ENCODE results near the gene PHPT1. TPM values are rescaled to one million over a fixed set of nuclear protein-coding genes. Genes with fewer than 3 reads are reported as not detected.
"Not testable (repeated sequence)": the region's sequence is repeated elsewhere in the genome, so short reads cannot be mapped to it uniquely, and the experiment has no call there.

PHPT1 gene
- total RNA-seq, 2 donors from 2014 or later = 71.5 to 108 TPM

- H3K4me1 Mint-ChIP-seq (ENCODE audit: low read depth in 2 of 2) = peaks cover 14 to 15% of the 10 kb centered on the region in 2 donors
- ATAC-seq (no peak), DNase-seq (ENCODE audit: low spot score) (no peak)
- H3K36me3 Mint-ChIP-seq = peaks cover 4% of the 10 kb centered on the region
- H3K9me3 Mint-ChIP-seq = no peaks in the 10 kb centered on the region
- no peak overlapping the region for H3K4me3 Mint-ChIP-seq
- H3K27ac Mint-ChIP-seq = peak overlapping the region; percentile 63 to 79
- no peaks in the 10 kb centered on the region for H3K27me3 Mint-ChIP-seq
Observed at GRCh38 chr9:136862849-136863622, 13.8 kb downstream of the PHPT1 start.

DNA sequence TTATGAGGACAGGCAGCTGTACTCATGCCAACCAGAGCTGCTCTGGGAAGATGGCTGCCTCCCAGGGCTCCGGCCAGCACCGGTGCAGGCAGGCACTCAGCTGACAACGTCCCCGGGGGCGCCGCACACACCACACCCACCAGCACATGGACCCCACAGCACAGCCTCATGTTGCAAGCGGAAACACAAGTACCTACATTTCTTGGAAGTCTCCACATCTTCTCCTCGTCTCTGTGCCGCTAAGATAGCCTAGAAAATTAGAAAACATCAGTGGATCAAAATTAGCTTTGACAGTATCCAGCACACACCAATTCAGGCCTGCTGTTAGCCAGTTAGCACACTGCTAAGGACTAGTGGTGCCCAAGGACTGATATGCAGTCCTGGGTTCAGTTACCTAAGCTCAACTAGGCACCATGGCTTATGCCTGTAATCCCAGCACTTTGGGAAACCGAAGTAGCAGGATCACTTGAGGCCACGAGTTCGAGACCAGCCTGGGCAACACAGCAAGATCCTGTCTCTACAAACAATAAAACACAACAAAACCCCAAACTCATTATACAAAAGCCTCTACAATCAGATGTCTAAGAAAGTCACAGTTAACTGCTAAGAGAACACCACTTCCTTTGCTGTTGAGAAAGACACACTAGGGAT, 14.5 kb downstream of the PHPT1 start:
- Mint-ChIP-seq H3K27me3 (no peaks in the 10 kb centered on the region), H3K27ac (peak overlapping the region; percentile 63 to 79), H3K9me3 (no peaks in the 10 kb centered on the region), H3K4me3 (peak overlapping the region; percentile 72), H3K4me1 (ENCODE audit: low read depth in 2 of 2) (peaks cover 14 to 15% of the 10 kb centered on the region in 2 donors), H3K36me3 (peaks cover 4% of the 10 kb centered on the region)
- DNase-seq (ENCODE audit: low spot score) = no peak
- no peak for ATAC-seq

GRCh38 chr9:136865041-136865767, 16.0 kb downstream of the PHPT1 start:
- Mint-ChIP-seq H3K9me3 (no peaks in the 10 kb centered on the region), H3K27ac (peak overlapping the region; percentile 83 to 94), H3K36me3 (peaks cover 4% of the 10 kb centered on the region), H3K27me3 (no peaks in the 10 kb centered on the region), H3K4me3 (peak overlapping the region; percentile 92), H3K4me1 (ENCODE audit: low read depth in 2 of 2) (peaks cover 14 to 15% of the 10 kb centered on the region in 2 donors)
- DNase-seq (ENCODE audit: low spot score) = no peak
- ATAC-seq = no peak

DNA sequence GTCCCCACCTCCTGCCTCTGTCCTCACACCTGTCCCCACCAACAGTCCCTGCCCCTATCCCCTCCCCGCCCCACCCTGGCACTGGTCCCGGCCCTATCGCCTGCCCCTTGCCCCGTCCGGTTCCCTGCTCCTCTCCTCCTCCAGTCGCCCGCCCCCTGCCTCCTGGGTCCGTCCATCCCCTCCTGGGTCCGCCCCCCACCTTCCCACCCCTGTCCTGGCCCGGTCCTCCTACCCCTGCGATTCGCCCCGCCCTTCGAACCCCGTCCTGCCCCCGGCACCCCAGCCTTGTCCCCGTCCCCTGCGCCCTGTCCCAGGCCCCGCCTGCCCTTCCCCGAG, 16.5 kb downstream of the PHPT1 start:
- H3K27me3 Mint-ChIP-seq = no peaks in the 10 kb centered on the region
- ATAC-seq (peak in 1 of 2 donors; percentile 39), DNase-seq (ENCODE audit: low spot score) (no peak)
- no peaks in the 10 kb centered on the region for H3K9me3 Mint-ChIP-seq
- H3K4me3 Mint-ChIP-seq = peak overlapping the region; percentile 92
- peaks cover 4% of the 10 kb centered on the region for H3K36me3 Mint-ChIP-seq
- peaks cover 14 to 15% of the 10 kb centered on the region in 2 donors for H3K4me1 Mint-ChIP-seq (ENCODE audit: low read depth in 2 of 2)
- H3K27ac Mint-ChIP-seq = peak overlapping the region; percentile 83 to 94

GRCh38 chr9:136866898-136867421, 17.8 kb downstream of the PHPT1 start:
- peaks cover 14 to 15% of the 10 kb centered on the region in 2 donors for H3K4me1 Mint-ChIP-seq (ENCODE audit: low read depth in 2 of 2)
- peak overlapping the region; percentile 47 for H3K4me3 Mint-ChIP-seq
- H3K27ac Mint-ChIP-seq = peak overlapping the region; percentile 83 to 94
- not testable (repeated sequence) for H3K27me3 Mint-ChIP-seq; ATAC-seq; H3K36me3 Mint-ChIP-seq; DNase-seq (ENCODE audit: low spot score); H3K9me3 Mint-ChIP-seq

DNA sequence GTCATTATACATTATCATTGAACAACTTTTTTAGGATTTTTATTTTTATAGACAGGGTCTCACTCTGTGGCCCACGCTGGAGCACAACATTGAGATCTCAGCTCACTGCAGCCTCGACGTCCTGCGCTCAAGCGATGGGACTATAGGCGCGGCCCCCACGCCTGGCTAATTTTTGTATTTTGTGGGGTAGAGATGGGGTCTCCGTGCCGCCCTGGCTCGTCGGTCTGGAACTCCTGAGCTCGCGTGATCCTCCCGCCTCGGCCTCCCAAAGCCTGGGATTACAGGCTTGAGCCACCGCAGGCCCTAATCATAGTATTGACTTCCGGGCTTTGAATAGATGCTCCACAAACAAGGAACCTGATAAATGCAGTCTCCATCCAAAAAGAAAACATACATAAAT, 18.3 kb downstream of the PHPT1 start:
- Mint-ChIP-seq H3K36me3 (peaks cover 4% of the 10 kb centered on the region), H3K27me3 (no peaks in the 10 kb centered on the region), H3K4me1 (ENCODE audit: low read depth in 2 of 2) (peaks cover 14 to 15% of the 10 kb centered on the region in 2 donors), H3K27ac (no peak overlapping the region), H3K4me3 (peak overlapping the region; percentile 36), H3K9me3 (no peaks in the 10 kb centered on the region)
- ATAC-seq = no peak
- DNase-seq (ENCODE audit: low spot score) = no peak

GRCh38 chr9:136867917-136868316, 18.7 kb downstream of the PHPT1 start:
- Mint-ChIP-seq H3K27ac (peak overlapping the region in 1 of 2 donors; percentile 57), H3K9me3 (no peaks in the 10 kb centered on the region), H3K27me3 (no peaks in the 10 kb centered on the region), H3K4me3 (peak overlapping the region; percentile 36), H3K4me1 (ENCODE audit: low read depth in 2 of 2) (peaks cover 14 to 15% of the 10 kb centered on the region in 2 donors), H3K36me3 (peaks cover 4% of the 10 kb centered on the region)
- ATAC-seq (no peak), DNase-seq (ENCODE audit: low spot score) (no peak)

- DNase-seq (ENCODE audit: low spot score) (no peak), ATAC-seq (no peak)
- peaks cover 12 to 13% of the 10 kb centered on the region in 2 donors for H3K4me1 Mint-ChIP-seq (ENCODE audit: low read depth in 2 of 2)
- H3K27me3 Mint-ChIP-seq = no peaks in the 10 kb centered on the region
- H3K36me3 Mint-ChIP-seq = peaks cover 4% of the 10 kb centered on the region
- H3K4me3 Mint-ChIP-seq = peak overlapping the region; percentile 30
- peak overlapping the region in 1 of 2 donors; percentile 57 for H3K27ac Mint-ChIP-seq
- no peaks in the 10 kb centered on the region for H3K9me3 Mint-ChIP-seq
Observed at GRCh38 chr9:136868644-136869043, 19.4 kb downstream of the PHPT1 start.

DNA sequence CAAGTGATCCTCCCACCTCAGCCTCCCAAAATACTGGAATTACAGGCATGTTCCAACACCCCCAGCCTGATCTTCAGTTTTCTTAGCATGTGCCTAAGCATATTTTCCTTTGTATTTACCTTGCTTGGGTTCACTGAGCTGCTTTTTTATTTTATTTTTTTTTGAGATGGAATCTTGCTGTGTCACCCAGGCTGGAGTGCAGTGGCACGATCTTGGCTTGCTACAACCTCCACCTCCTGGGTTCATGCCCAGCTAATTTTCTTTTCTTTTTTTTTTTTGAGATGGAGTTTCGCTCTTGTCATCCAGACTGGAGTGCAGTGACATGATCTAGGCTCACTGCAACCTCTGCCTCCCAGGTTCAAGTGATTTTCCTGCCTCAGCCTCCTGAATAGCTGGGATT, 20.4 kb downstream of the PHPT1 start:
- DNase-seq (ENCODE audit: low spot score); H3K27me3 Mint-ChIP-seq; H3K9me3 Mint-ChIP-seq; H3K4me1 Mint-ChIP-seq (ENCODE audit: low read depth in 2 of 2); ATAC-seq; H3K36me3 Mint-ChIP-seq; H3K4me3 Mint-ChIP-seq: not testable (repeated sequence)
- H3K27ac Mint-ChIP-seq = peak overlapping the region in 1 of 2 donors; percentile 35

DNA sequence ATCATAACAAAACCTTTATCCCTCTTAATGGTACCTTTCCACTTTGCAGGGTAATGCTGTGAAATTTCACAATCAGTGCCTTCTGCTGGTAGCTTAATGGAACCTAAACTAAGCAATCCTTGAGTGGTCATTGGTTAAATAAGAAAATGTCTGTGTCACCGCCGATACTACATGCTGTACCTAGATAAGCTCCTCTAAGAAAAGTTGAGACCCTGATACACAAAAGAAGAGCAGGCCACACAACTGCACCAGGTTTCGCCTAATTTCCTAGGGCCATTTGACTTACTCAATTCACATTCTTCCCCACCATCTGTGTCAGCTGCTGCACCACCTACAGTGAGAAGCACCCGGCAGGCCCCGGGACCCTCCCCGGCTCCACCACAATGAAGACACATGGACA, 25.9 kb downstream of the PHPT1 start:
- no peaks in the 10 kb centered on the region for H3K27me3 Mint-ChIP-seq
- H3K36me3 Mint-ChIP-seq = no peaks in the 10 kb centered on the region
- no peak for ATAC-seq
- no peaks in the 10 kb centered on the region for H3K9me3 Mint-ChIP-seq
- H3K4me1 Mint-ChIP-seq (ENCODE audit: low read depth in 2 of 2) = peaks cover under 1 to 6% of the 10 kb centered on the region in 2 donors
- H3K4me3 Mint-ChIP-seq = no peak overlapping the region
- H3K27ac Mint-ChIP-seq = no peak overlapping the region
- DNase-seq (ENCODE audit: low spot score) = no peak

DNA sequence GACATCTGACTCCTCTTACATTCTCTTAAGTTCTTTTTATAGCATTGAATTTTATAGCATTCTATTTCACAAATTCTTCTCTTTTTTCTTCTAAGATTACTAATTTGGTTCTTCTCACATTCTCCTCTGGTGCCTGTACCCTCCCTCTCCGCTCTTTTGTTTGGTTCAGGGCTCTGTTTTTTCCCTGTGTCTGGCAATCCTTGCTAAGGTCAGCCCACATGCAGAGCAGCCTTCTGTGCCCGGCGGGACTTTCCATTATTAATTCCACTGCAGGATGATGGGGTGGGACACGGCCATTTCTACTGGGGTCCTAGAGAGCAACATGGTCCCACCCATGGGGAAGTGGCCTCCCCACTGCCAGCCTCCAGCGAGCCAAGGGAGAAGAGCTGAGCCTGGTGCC, 27.3 kb downstream of the PHPT1 start:
- Mint-ChIP-seq H3K27ac (peak overlapping the region in 1 of 2 donors; percentile 4), H3K4me3 (no peak overlapping the region)

GRCh38 chr9:136880651-136881050, 31.4 kb downstream of the PHPT1 start:
- no peaks in the 10 kb centered on the region for H3K27me3 Mint-ChIP-seq
- peak; percentile 81 for DNase-seq (ENCODE audit: low spot score)
- peak; percentile 51 to 55 for ATAC-seq
- H3K9me3 Mint-ChIP-seq = no peaks in the 10 kb centered on the region
- peak overlapping the region; percentile 58 for H3K4me3 Mint-ChIP-seq
- H3K36me3 Mint-ChIP-seq = no peaks in the 10 kb centered on the region
- H3K4me1 Mint-ChIP-seq (ENCODE audit: low read depth in 2 of 2) = peaks cover 15 to 31% of the 10 kb centered on the region in 2 donors
- peak overlapping the region; percentile 87 to 97 for H3K27ac Mint-ChIP-seq

More for the DNA sequence above, 27.3 kb downstream of the PHPT1 start:
- Mint-ChIP-seq H3K9me3 (no peaks in the 10 kb centered on the region), H3K36me3 (no peaks in the 10 kb centered on the region), H3K4me1 (ENCODE audit: low read depth in 2 of 2) (peaks cover 10 to 16% of the 10 kb centered on the region in 2 donors), H3K27me3 (no peaks in the 10 kb centered on the region)
- no peak for DNase-seq (ENCODE audit: low spot score)
- no peak for ATAC-seq

DNA sequence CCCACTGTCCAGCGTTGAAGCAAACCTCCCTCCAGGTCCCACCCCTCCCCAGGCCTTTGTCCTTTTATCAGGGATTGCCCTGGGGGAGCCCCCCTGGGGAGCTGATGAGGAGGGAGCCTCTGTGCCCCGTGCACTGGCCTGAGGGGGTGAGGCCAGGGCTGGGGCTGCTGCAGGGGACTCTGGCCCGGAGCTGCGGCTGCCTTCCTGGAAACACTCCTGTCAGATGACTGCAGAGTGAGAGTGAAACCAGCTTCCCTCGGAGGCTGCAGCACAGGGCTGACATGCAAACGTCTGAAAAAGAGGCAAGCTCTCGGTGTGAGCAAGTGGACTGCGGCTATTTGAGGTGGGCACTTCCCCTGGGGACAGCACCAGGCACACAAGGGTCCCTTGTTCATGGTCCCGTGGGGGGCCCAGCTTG, 32.5 kb downstream of the PHPT1 start:
- peak overlapping the region; percentile 87 to 97 for H3K27ac Mint-ChIP-seq
- H3K36me3 Mint-ChIP-seq = no peaks in the 10 kb centered on the region
- H3K4me1 Mint-ChIP-seq (ENCODE audit: low read depth in 2 of 2) = peaks cover 15 to 31% of the 10 kb centered on the region in 2 donors
- H3K9me3 Mint-ChIP-seq = no peaks in the 10 kb centered on the region
- H3K27me3 Mint-ChIP-seq = no peaks in the 10 kb centered on the region
- peak; percentile 95 for DNase-seq (ENCODE audit: low spot score)
- peak overlapping the region; percentile 78 for H3K4me3 Mint-ChIP-seq
- peak; percentile 69 to 77 for ATAC-seq

Data from natural killer cell treated with Interleukin-12 subunit alpha and Interleukin-12 subunit beta and Interleukin-15 and Interleukin-18, amount 100 ng/mL, for 72 hours (primary cell).